Tibial nerve (tissue), 4 donors: ENCODE data around the gene MAP3K7. TPM values are rescaled to one million over a fixed set of nuclear protein-coding genes. Genes with fewer than 3 reads are reported as not detected.

Experiments
- DNase-seq, 2 donors: peaks; one replicate each; pipeline ENCODE4 v3.0.0-alpha.2; 2019; ENCODE audit warnings: low spot score in 2 of 2
- H3K27ac ChIP-seq, 4 donors: fragments of 200-600 bp; sonication (generic) in 3 of 4; one replicate each; pipeline ENCODE4 v1.5.1; 2017 to 2019; ENCODE audit warnings: mild to moderate bottlenecking in 1 of 4
- H3K27me3 ChIP-seq, 2 donors: fragments of 200-600 bp; sonication (generic) in 1 of 2; one replicate each; pipeline versions ENCODE4 v1.5.1 to v1.6.0; 2017 to 2019
- H3K36me3 ChIP-seq, 3 donors: fragments of 200-600 bp; sonication (generic); one replicate each; pipeline ENCODE4 v1.5.1; 2018 to 2019
- H3K4me1 ChIP-seq, 4 donors: fragments of 200-600 bp; sonication (generic) in 3 of 4; one replicate each; pipeline ENCODE4 v1.5.1; 2017 to 2019
- H3K4me3 ChIP-seq, 4 donors: fragments of 200-600 bp; sonication (generic) in 3 of 4; one replicate each; pipeline ENCODE4 v1.5.1; 2017 to 2019; ENCODE audit warnings: mild to moderate bottlenecking in 1 of 4, moderate library complexity in 1 of 4
- H3K9me3 ChIP-seq, 4 donors: fragments of 200-600 bp; sonication (generic) in 3 of 4; one replicate each; pipeline ENCODE4 v1.5.1; 2017 to 2019
- CTCF ChIP-seq, 5 experiments: fragments of 200-600 bp in 3 of 5; fragments of 450-650 bp in 2 of 5; sonication (generic) in 3 of 5; IDR thresholded peaks; one replicate each; pipeline ENCODE4 v1.5.1; 2016 to 2019; ENCODE audit warnings: antibody characterized with exemption in 5 of 5, mild to moderate bottlenecking in 3 of 5, moderate library complexity in 2 of 5
- EP300 ChIP-seq, 2 donors: sonication (generic); formaldehyde crosslinking; IDR thresholded peaks; one replicate each; pipeline ENCODE4 v1.6.1; 2017; ENCODE audit warnings: antibody characterized with exemption in 2 of 2, mild to moderate bottlenecking in 1 of 2
- POLR2A ChIP-seq, 2 donors: fragments of 450-650 bp; IDR thresholded peaks; one replicate each; pipeline ENCODE4 v1.6.1; 2017; ENCODE audit warnings: antibody characterized with exemption in 2 of 2, mild to moderate bottlenecking in 2 of 2, moderate library complexity in 2 of 2
- WGBS, 2 donors: methylation state at CpG; one replicate each; pipeline ENCODE4 v1.1.5; 2018; 5-methylcytosine and 5-hydroxymethylcytosine counted together
- total RNA-seq, 4 donors: library from RNA; depleted of rRNA; stranded (reverse); fragments of >200 nt; gene quantifications; one replicate each; pipeline ENCODE4 v1.1.0, GENCODE V29; 2016

Gene MAP3K7
- total RNA-seq, 4 donors from 2014 or later = 25.2 to 35.4 (median 30.6) TPM

GRCh38 chr6:90479603-90479926, 107.3 kb downstream of the MAP3K7 start:
- H3K27ac ChIP-seq = no peak overlapping the region
- DNase-seq = no peak
- no peaks in the 10 kb centered on the region for H3K9me3 ChIP-seq
- 94 to 95% methylated on average over 1 of the region's 1 CpG for WGBS, 2 donors
- H3K27me3 ChIP-seq = no peaks in the 10 kb centered on the region
- no peak overlapping the region for H3K4me3 ChIP-seq
- no peaks in the 10 kb centered on the region for H3K36me3 ChIP-seq
- peaks cover 0 to 10% (median 2%) of the 10 kb centered on the region in 4 donors for H3K4me1 ChIP-seq
- no peak for TF ChIP-seq POLR2A (IDR thresholded peaks at IDR 0.05)
- TF ChIP-seq CTCF (IDR thresholded peaks at IDR 0.05) = no peak
- no peak for TF ChIP-seq EP300 (IDR thresholded peaks at IDR 0.05)

GRCh38 chr6:90478789-90479602, 107.9 kb downstream of the MAP3K7 start:
- peak; percentile 76 to 95 for DNase-seq
- TF ChIP-seq POLR2A (IDR thresholded peaks at IDR 0.05) (no peak), CTCF (IDR thresholded peaks at IDR 0.05) (peak; percentile 78 to 94 (median 93)), EP300 (IDR thresholded peaks at IDR 0.05) (peak in 1 of 2 donors; percentile 89)
- H3K27me3 ChIP-seq = no peaks in the 10 kb centered on the region
- H3K4me1 ChIP-seq = peaks cover 0 to 10% (median 2%) of the 10 kb centered on the region in 4 donors
- WGBS, 2 donors = 34% methylated on average over 15 of the region's 15 CpGs
- no peaks in the 10 kb centered on the region for H3K9me3 ChIP-seq
- no peak overlapping the region for H3K4me3 ChIP-seq
- H3K27ac ChIP-seq = peak overlapping the region in 2 of 4 donors; percentile 7 to 76
- H3K36me3 ChIP-seq = no peaks in the 10 kb centered on the region

GRCh38 chr6:90478278-90478677, 108.6 kb downstream of the MAP3K7 start:
- Histone ChIP-seq H3K36me3 (no peaks in the 10 kb centered on the region), H3K27me3 (no peaks in the 10 kb centered on the region), H3K4me3 (no peak overlapping the region), H3K27ac (peak overlapping the region in 1 of 4 donors; percentile 76), H3K9me3 (no peaks in the 10 kb centered on the region), H3K4me1 (peaks cover 0 to 10% (median 2%) of the 10 kb centered on the region in 4 donors)
- TF ChIP-seq POLR2A (IDR thresholded peaks at IDR 0.05) (no peak), EP300 (IDR thresholded peaks at IDR 0.05) (no peak), CTCF (IDR thresholded peaks at IDR 0.05) (no peak)
- DNase-seq = no peak
- 90 to 96% methylated on average over 3 to 4 of the region's 4 CpGs for WGBS, 2 donors

- no peak for TF ChIP-seq CTCF (IDR thresholded peaks at IDR 0.05)
- no peak for TF ChIP-seq EP300 (IDR thresholded peaks at IDR 0.05)
- no peak for TF ChIP-seq POLR2A (IDR thresholded peaks at IDR 0.05)
- Histone ChIP-seq H3K36me3 (no peaks in the 10 kb centered on the region), H3K4me1 (peaks cover 0 to 10% (median 2%) of the 10 kb centered on the region in 4 donors), H3K27me3 (no peaks in the 10 kb centered on the region), H3K4me3 (no peak overlapping the region), H3K27ac (no peak overlapping the region), H3K9me3 (no peaks in the 10 kb centered on the region)
- DNase-seq = no peak
- 78 to 85% methylated on average over 4 of the region's 4 CpGs for WGBS, 2 donors
Measured at GRCh38 chr6:90477366-90477765, 109.5 kb downstream of the MAP3K7 start.

GRCh38 chr6:90472716-90473115, 114.2 kb downstream of the MAP3K7 start:
- Histone ChIP-seq H3K4me3 (no peak overlapping the region), H3K4me1 (peaks cover 0 to 15% (median 0%) of the 10 kb centered on the region in 4 donors), H3K9me3 (no peaks in the 10 kb centered on the region), H3K36me3 (no peaks in the 10 kb centered on the region), H3K27me3 (no peaks in the 10 kb centered on the region), H3K27ac (no peak overlapping the region)
- no peak for DNase-seq
- 87 to 88% methylated on average over 9 of the region's 9 CpGs for WGBS, 2 donors
- TF ChIP-seq POLR2A (IDR thresholded peaks at IDR 0.05) (no peak), CTCF (IDR thresholded peaks at IDR 0.05) (no peak), EP300 (IDR thresholded peaks at IDR 0.05) (no peak)
